B cell (primary cell): ENCODE results near the gene AMIGO2. TPM values are rescaled to one million over a fixed set of nuclear protein-coding genes. Genes with fewer than 3 reads are reported as not detected.
A peak's percentile ranks its signal among the peaks of the same experiment; 100 is the strongest.

Experiments used
- ATAC-seq: fragments of 200-7000 bp; cut with Tn5 transposase; one replicate; pipeline ENCODE4 v1.10.0; 2021; ENCODE audit warnings: low read depth, mild to moderate bottlenecking, moderate number of reproducible peaks, moderate library complexity
- CTCF ChIA-PET: fragments of 350-600 bp; sonication (Branson Sonifier 250); formaldehyde crosslinking; loops from one replicate; lab custom pipeline; 2021; ENCODE audit warnings: antibody characterized with exemption, inconsistent platforms; lab: Charles Lee
- POLR2A ChIA-PET: fragments of 350-600 bp; sonication (Branson Sonifier 250); formaldehyde crosslinking; loops from one replicate; lab custom pipeline; 2021; ENCODE audit warnings: antibody characterized with exemption; lab: Charles Lee
- DNase-seq: peaks from one replicate; pipeline ENCODE4 v3.0.0; 2013
- H2AFZ ChIP-seq: 2 replicates; pipeline ENCODE4 v1.6.1; 2012; ENCODE audit warnings: mild to moderate bottlenecking, low read depth, low read length; ENCODE audit not compliant: insufficient read depth, poor library complexity, severe bottlenecking
- H3K27ac ChIP-seq, 2 donors: 1 replicate in 1 of 2; 2 replicates in 1 of 2; pipeline ENCODE4 v1.5.1; 2012 to 2013; ENCODE audit warnings: low read length in 2 of 2, mild to moderate bottlenecking in 2 of 2, moderate library complexity in 1 of 2
- H3K27me3 ChIP-seq, 4 experiments: fragments of 200-600 bp in 1 of 4; sonication (generic) in 1 of 4; replicated peaks in 1 of 4; 1 replicate in 2 of 4; 2 replicates in 2 of 4; pipeline versions ENCODE4 v1.6.1 to v1.7.0; 2013 to 2016; ENCODE audit warnings: low read length in 3 of 4, mild to moderate bottlenecking in 2 of 4, mixed read lengths in 1 of 4, moderate library complexity in 1 of 4; ENCODE audit not compliant: insufficient read depth in 4 of 4, control insufficient read depth in 3 of 4; ENCODE audit errors: control extremely low read depth in 1 of 4
- H3K36me3 ChIP-seq, 2 experiments: replicated peaks in 1 of 2; 1 replicate in 1 of 2; 2 replicates in 1 of 2; pipeline versions ENCODE4 v1.6.1 to v1.7.1; 2013; ENCODE audit warnings: low read length in 1 of 2; ENCODE audit not compliant: insufficient read depth in 2 of 2, control insufficient read depth in 1 of 2; ENCODE audit errors: control extremely low read depth in 1 of 2, extremely low read depth in 1 of 2
- H3K4me1 ChIP-seq, 2 donors: fragments of 200-600 bp in 1 of 2; sonication (generic) in 1 of 2; 1 replicate in 1 of 2; 2 replicates in 1 of 2; pipeline versions ENCODE4 v1.5.1 to v1.6.1; 2013 to 2017; ENCODE audit warnings: low read length in 2 of 2; ENCODE audit not compliant: control insufficient read depth in 2 of 2, insufficient read depth in 2 of 2
- H3K4me2 ChIP-seq: replicated peaks from 2 replicates; pipeline ENCODE3; 2012; ENCODE audit warnings: mild to moderate bottlenecking, low read depth, low read length; ENCODE audit not compliant: poor library complexity, severe bottlenecking
- H3K4me3 ChIP-seq, 5 experiments: fragments of 200-600 bp in 1 of 5; sonication (generic) in 1 of 5; 1 replicate in 3 of 5; 2 replicates in 2 of 5; pipeline versions ENCODE4 v1.5.1 to v1.7.0; 2011 to 2016; ENCODE audit warnings: low read length in 4 of 5, mild to moderate bottlenecking in 4 of 5, low read depth in 2 of 5, control low read depth in 1 of 5, moderate library complexity in 1 of 5; ENCODE audit not compliant: insufficient read depth in 1 of 5; ENCODE audit errors: control extremely low read depth in 1 of 5, extremely low read depth in 1 of 5
- H3K79me2 ChIP-seq: fragments of 200-600 bp; sonication (generic); one replicate; pipeline ENCODE4 v1.6.0; 2016; ENCODE audit warnings: low read length; ENCODE audit not compliant: control insufficient read depth, insufficient read depth
- H3K9ac ChIP-seq: fragments of 200-600 bp; sonication (generic); 2 replicates; pipeline ENCODE4 v1.6.1; 2017; ENCODE audit warnings: mild to moderate bottlenecking, low read length, moderate library complexity
- H3K9me3 ChIP-seq, 3 donors: one replicate each; pipeline versions ENCODE4 v1.6.1 to v1.7.1; 2013; ENCODE audit warnings: low read length in 2 of 3; ENCODE audit not compliant: control insufficient read depth in 2 of 3, insufficient read depth in 1 of 3; ENCODE audit errors: control extremely low read depth in 1 of 3
- H4K20me1 ChIP-seq: 2 replicates; pipeline ENCODE4 v1.6.0; 2012; ENCODE audit warnings: mild to moderate bottlenecking, low read length; ENCODE audit not compliant: insufficient read depth, control insufficient read depth, poor library complexity, severe bottlenecking
- H3K27ac Mint-ChIP-seq: one replicate; pipeline ENCODE4 v1.8.0; 2021; ENCODE audit warnings: mixed read lengths
- H3K27me3 Mint-ChIP-seq: one replicate; pipeline ENCODE4 v1.8.0; 2021; ENCODE audit warnings: mixed read lengths
- H3K4me1 Mint-ChIP-seq: one replicate; pipeline ENCODE4 v1.8.0; 2021; ENCODE audit warnings: mixed read lengths
- H3K4me3 Mint-ChIP-seq: one replicate; pipeline ENCODE4 v1.8.0; 2021; ENCODE audit warnings: mixed read lengths
- H3K9me3 Mint-ChIP-seq: one replicate; pipeline ENCODE4 v1.8.0; 2022; ENCODE audit warnings: mixed read lengths; ENCODE audit not compliant: insufficient read depth
- CTCF ChIP-seq: fragments of 200-600 bp; IDR thresholded peaks from one replicate; pipeline ENCODE4 v1.8.0; 2022; ENCODE audit warnings: antibody characterized with exemption, mild to moderate bottlenecking
- EZH2 ChIP-seq: IDR thresholded peaks from 2 replicates; pipeline ENCODE4 v1.6.1; 2012; ENCODE audit warnings: borderline replicate concordance, low read depth, mild to moderate bottlenecking, moderate library complexity, low read length; ENCODE audit not compliant: insufficient read depth, poor library complexity, severe bottlenecking
- WGBS: methylation state at CpG from one replicate; pipeline ENCODE4 v1.1.5; 2013; ENCODE audit warnings: missing lambda C conversion rate; ENCODE audit not compliant: insufficient coverage; 5-methylcytosine and 5-hydroxymethylcytosine counted together
- intact Hi-C: fragments of 100-400 bp; cut with micrococcal nuclease; formaldehyde crosslinking; loops from one replicate; pipeline ENCODE4 v1.10.0; 2022
- polyA minus RNA-seq: library from RNA; depleted of rRNA, polyadenylated mRNA; stranded (reverse); fragments of >200 nt; gene quantifications from 2 replicates; pipeline ENCODE4 v1.2.3, GENCODE V29; 2012
- polyA plus RNA-seq: library from polyadenylated mRNA; depleted of rRNA; stranded (reverse); fragments of >200 nt; gene quantifications from 2 replicates; pipeline ENCODE4 v1.2.3, GENCODE V29; 2012
- total RNA-seq, 2 donors: library from RNA; stranded (reverse); fragments of 120-200 nt in 1 of 2; gene quantifications; 1 replicate in 1 of 2; 2 replicates in 1 of 2; pipeline versions ENCODE4 v1.2.3 to v1.2.4, GENCODE V29; 2013 to 2022

AMIGO2 gene
- total RNA-seq = 9.2 and 10.4 TPM in 2 replicates
- total RNA-seq (2013) = 9.7 TPM
- 7.6 and 11.8 TPM in 2 replicates for polyA plus RNA-seq
- 6.2 and 6.8 TPM in 2 replicates for polyA minus RNA-seq

DNA sequence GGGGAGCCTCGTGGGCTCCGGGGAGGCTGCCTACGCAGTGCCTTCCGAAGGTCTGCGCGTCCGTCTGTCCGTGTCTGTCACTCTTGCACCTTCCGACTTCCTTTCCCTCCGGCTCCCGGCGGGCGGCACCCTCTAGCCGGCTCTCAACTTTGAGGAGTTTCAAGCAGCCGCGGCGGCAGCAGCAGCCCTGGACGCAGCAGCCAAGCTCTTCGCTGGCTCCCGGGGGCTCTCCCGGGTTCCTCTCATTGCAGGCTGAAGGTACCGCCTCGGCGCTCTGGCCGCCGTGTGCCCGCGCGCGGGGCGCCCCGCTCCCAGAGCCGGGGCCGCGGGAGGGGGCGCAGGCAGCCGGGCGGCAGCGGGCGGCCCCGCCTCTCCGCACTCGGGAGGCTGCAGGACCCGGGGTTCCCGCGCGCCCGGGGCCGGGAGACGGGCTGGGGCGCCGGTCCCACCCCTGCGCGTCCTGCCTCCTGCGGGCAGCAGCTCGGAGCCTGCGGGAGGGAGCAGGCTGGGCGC lies at the start of gene AMIGO2, which contains the start of gene PCED1B:
Gene AMIGO2 (minus strand): TSS at position 492 of the 513 bp plus-strand sequence. CDS start 957 bp downstream, outside the sequence.
Gene PCED1B (plus strand): TSS at position 154 of the 513 bp plus-strand sequence. CDS start 155,443 bp downstream, outside the sequence.
- TF ChIP-seq CTCF (no peak), EZH2 (no peak)
- Histone ChIP-seq H3K36me3 (no peaks in the 10 kb centered on the region), H3K4me3 (peak within 1 kb of the TSS; percentile 74 to 92 (median 83)), H3K4me2 (peak within 1 kb of the TSS; percentile 88), H3K79me2 (peaks cover 2% of the 10 kb centered on the region), H3K9ac (peak within 1 kb of the TSS; percentile 86), H3K4me1 (peaks cover 17 to 29% of the 10 kb centered on the region in 2 donors), H3K27ac (peak within 1 kb of the TSS; percentile 53 to 78), H4K20me1 (no peaks in the 10 kb centered on the region), H3K27me3 (no peaks in the 10 kb centered on the region), H2AFZ (peak within 1 kb of the TSS; percentile 94), H3K9me3 (no peaks in the 10 kb centered on the region)
- Mint-ChIP-seq H3K4me3 (peak within 1 kb of the TSS; percentile 98), H3K27ac (peak within 1 kb of the TSS; percentile 91), H3K27me3 (no peaks in the 10 kb centered on the region), H3K4me1 (peaks cover 59% of the 10 kb centered on the region), H3K9me3 (no peaks in the 10 kb centered on the region)
- under 1% methylated on average over 58 of the region's 58 CpGs for WGBS
- intact Hi-C loops = loop anchor here (1.0 kb wide), 2 partner anchors 228 to 318 kb away; no protein-coding TSS in a partner anchor
- ATAC-seq (peak; percentile 50), DNase-seq (peak; percentile 68)
- POLR2A ChIA-PET = interaction anchor here (0.7 to 2.0 kb wide), 9 partner anchors 8 to 222 kb away, joined by 3 to 6 read pairs (median 4); no protein-coding TSS in a partner anchor
- CTCF ChIA-PET = interaction anchor here (0.6 to 3.7 kb wide), 17 partner anchors 9 to 333 kb away, joined by 3 to 43 read pairs (median 7); no protein-coding TSS in a partner anchor

DNA sequence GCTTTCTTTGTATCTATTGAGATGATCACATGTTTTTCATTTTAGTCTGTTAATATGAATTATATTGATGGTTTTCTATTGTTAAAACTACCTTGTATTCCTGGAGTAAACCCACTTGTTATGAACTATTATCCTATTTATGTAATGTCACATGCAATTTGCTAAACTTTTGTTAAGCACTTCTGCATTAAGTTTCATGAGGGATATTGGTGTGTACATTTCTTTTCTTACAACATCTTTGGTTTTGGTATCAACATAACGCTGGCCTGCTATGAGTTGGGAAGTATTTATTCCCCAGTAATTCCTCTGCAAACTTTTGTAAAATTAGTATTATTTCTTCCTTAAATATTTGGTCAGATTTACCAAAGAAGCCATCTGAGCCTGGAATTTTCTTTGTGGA lies 46.5 kb upstream of the AMIGO2 start:
- Histone ChIP-seq H3K4me2 (no peak overlapping the region), H3K4me1 (no peaks in the 10 kb centered on the region), H4K20me1 (no peaks in the 10 kb centered on the region), H3K4me3 (no peak overlapping the region), H3K9me3 (no peaks in the 10 kb centered on the region), H3K36me3 (no peaks in the 10 kb centered on the region), H3K27me3 (no peaks in the 10 kb centered on the region), H2AFZ (no peak overlapping the region), H3K9ac (no peak overlapping the region), H3K79me2 (no peaks in the 10 kb centered on the region), H3K27ac (no peak overlapping the region)
- Mint-ChIP-seq H3K4me1 (peaks cover 6% of the 10 kb centered on the region), H3K27me3 (no peaks in the 10 kb centered on the region), H3K4me3 (no peak overlapping the region), H3K27ac (no peak overlapping the region), H3K9me3 (no peaks in the 10 kb centered on the region)
- TF ChIP-seq CTCF (no peak), EZH2 (no peak)
- POLR2A ChIA-PET = no interaction called here
- CTCF ChIA-PET = no interaction called here
- no CpG with 5 or more reads among the region's 1 CpG for WGBS
- intact Hi-C loops = no loop called here
- ATAC-seq (no peak), DNase-seq (no peak)
